Measurements from ENCODE around the gene A1BG. TPM values are rescaled to one million over a fixed set of nuclear protein-coding genes. Genes with fewer than 3 reads are reported as not detected.
A peak's percentile ranks its signal among the peaks of the same experiment; 100 is the strongest.

The A1BG gene
- total RNA-seq, 1 donor from 2014 or later, result under 0.01 TPM

DNA sequence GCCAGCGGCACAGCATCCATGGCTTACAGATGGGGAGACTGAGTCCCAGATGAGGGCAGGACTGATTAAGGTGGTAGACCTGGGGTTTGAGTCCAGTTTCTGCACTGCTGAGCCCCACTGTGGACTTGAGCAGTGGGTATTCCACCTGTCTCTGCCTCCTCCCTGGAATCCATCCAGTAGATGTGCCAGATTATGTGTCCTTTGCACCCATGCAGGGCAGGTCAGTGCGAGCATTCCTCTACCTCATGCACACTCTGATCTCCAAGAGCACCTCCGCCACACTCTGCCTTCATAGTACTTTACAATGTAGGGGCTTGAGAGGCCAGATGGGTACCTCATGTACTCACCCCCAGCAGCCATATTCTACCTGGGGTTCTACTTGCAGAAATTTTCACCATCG, 16.5 kb downstream of the A1BG start:
- Histone ChIP-seq H3K27ac (ENCODE audit: low read depth, low read length) (no peak overlapping the region), H3K36me3 (ENCODE audit: control insufficient read depth in 3 of 3, insufficient read depth in 3 of 3, low read length in 3 of 3) (peaks cover 47 to 60% (median 49%) of the 10 kb centered on the region in 3 donors), H3K4me1 (ENCODE audit: control insufficient read depth in 3 of 3, insufficient read depth in 3 of 3, low read length in 3 of 3) (no peaks in the 10 kb centered on the region), H3K9ac (ENCODE audit: low read depth in 1 of 3, low read length in 3 of 3) (no peak overlapping the region), H3K27me3 (ENCODE audit: control insufficient read depth in 3 of 3, insufficient read depth in 3 of 3, low read length in 3 of 3) (no peaks in the 10 kb centered on the region), H3K9me3 (ENCODE audit: control insufficient read depth in 3 of 3, low read length in 3 of 3) (peaks cover 0 to 3% (median 2%) of the 10 kb centered on the region in 3 donors), H3K4me3 (ENCODE audit: low read length in 3 of 3) (no peak overlapping the region)

DNA sequence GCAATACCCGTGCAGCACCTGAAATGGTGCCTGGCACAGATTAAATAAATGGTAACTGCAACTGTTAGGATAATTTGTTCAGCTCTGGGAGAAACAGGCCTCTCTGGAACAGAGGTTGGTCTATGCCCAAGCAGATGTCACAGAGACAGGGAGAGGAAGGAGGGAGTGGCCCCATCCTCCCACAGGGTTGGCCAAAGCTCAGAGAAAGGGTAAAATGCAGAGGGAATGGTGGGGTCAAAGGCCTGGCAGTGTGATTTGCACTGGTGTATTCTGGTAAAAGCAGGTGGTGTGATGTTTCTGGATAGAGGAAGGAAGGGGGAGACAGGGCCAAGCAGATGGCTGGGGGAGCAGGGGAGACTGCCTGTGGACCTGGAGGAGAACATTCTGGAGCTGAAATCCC, 17.1 kb downstream of the A1BG start:
- no peaks in the 10 kb centered on the region for H3K27me3 ChIP-seq (ENCODE audit: control insufficient read depth in 3 of 3, insufficient read depth in 3 of 3, low read length in 3 of 3)
- H3K36me3 ChIP-seq (ENCODE audit: control insufficient read depth in 3 of 3, insufficient read depth in 3 of 3, low read length in 3 of 3), result peaks cover 46 to 59% (median 49%) of the 10 kb centered on the region in 3 donors
- no peak overlapping the region for H3K4me3 ChIP-seq (ENCODE audit: low read length in 3 of 3)
- no peak overlapping the region for H3K27ac ChIP-seq (ENCODE audit: low read depth, low read length)
- H3K9me3 ChIP-seq (ENCODE audit: control insufficient read depth in 3 of 3, low read length in 3 of 3), result peaks cover 0 to 3% (median 2%) of the 10 kb centered on the region in 3 donors
- no peak overlapping the region for H3K9ac ChIP-seq (ENCODE audit: low read depth in 1 of 3, low read length in 3 of 3)
- H3K4me1 ChIP-seq (ENCODE audit: control insufficient read depth in 3 of 3, insufficient read depth in 3 of 3, low read length in 3 of 3), result no peaks in the 10 kb centered on the region

DNA sequence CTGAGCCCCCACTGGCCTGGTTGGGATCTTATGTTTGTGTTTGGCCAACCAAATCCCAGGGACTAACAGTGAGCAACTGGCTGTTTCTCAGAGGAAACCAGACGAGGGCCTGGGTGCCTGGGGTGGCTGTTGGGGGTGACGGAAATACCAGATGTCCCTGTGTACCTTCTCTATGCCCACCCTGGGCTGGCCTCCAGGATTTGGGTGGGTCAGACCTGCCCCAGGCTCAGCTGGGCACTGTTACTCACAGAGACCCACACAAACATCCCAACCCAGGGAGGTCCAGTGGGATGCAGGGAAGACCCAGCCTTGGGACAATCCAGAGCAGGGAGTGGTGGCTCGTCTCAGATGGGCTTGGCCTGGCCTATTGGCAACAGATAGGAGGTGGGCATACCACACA, 17.7 kb downstream of the A1BG start:
- H3K36me3 ChIP-seq (ENCODE audit: control insufficient read depth in 3 of 3, insufficient read depth in 3 of 3, low read length in 3 of 3), result peaks cover 44 to 56% (median 47%) of the 10 kb centered on the region in 3 donors

DNA sequence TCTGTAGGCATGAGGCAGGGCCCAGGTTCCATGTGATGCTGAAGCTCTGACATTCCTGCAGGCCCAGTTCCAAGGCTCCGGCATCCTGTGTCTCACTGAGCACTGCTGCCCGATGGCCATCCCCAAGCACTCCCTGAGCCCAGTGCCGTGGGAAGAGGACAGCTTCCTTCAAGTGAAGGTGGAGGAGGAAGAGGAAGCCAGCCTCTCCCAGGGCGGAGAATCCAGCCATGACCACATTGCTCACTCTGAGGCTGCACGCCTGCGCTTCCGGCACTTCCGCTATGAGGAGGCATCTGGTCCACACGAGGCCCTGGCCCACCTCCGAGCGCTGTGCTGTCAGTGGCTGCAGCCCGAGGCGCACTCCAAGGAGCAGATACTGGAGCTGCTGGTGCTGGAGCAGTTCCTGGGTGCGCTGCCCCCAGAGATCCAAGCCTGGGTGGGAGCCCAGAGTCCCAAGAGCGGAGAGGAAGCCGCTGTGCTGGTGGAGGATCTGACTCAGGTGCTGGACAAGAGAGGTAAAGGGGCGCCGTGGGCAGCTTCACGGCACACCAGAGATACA, 18.5 kb downstream of the A1BG start:
- peaks cover 41 to 52% (median 42%) of the 10 kb centered on the region in 3 donors for H3K36me3 ChIP-seq (ENCODE audit: control insufficient read depth in 3 of 3, insufficient read depth in 3 of 3, low read length in 3 of 3)
- no peak overlapping the region for H3K4me3 ChIP-seq (ENCODE audit: low read length in 3 of 3)
- no peak overlapping the region for H3K9ac ChIP-seq (ENCODE audit: low read depth in 1 of 3, low read length in 3 of 3)

More for the DNA sequence above, 17.7 kb downstream of the A1BG start:
- H3K9ac ChIP-seq (ENCODE audit: low read depth in 1 of 3, low read length in 3 of 3), result no peak overlapping the region
- no peaks in the 10 kb centered on the region for H3K27me3 ChIP-seq (ENCODE audit: control insufficient read depth in 3 of 3, insufficient read depth in 3 of 3, low read length in 3 of 3)
- no peaks in the 10 kb centered on the region for H3K4me1 ChIP-seq (ENCODE audit: control insufficient read depth in 3 of 3, insufficient read depth in 3 of 3, low read length in 3 of 3)
- no peak overlapping the region for H3K4me3 ChIP-seq (ENCODE audit: low read length in 3 of 3)
- no peak overlapping the region for H3K27ac ChIP-seq (ENCODE audit: low read depth, low read length)
- peaks cover 0 to 3% (median 2%) of the 10 kb centered on the region in 3 donors for H3K9me3 ChIP-seq (ENCODE audit: control insufficient read depth in 3 of 3, low read length in 3 of 3)

DNA sequence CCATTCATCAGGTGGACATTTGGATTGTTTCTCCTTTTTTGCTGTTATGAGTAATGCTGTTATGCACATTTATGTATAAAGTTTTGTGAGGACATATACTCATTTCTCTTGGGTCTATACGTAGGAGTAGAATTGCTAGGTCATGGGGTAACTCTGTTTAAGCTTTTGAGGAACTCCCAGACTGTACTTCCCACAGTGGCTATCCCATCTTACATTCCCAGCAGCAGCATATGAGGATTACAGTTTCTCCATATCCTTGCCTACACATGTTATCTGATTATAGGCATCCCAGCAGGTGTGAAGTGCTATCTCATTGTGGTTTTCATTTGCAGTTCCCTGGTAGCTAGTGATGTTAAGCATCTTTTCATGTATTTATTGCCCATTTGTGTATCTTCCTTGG, 20.6 kb downstream of the A1BG start:
- Histone ChIP-seq H3K4me1 (ENCODE audit: control insufficient read depth in 3 of 3, insufficient read depth in 3 of 3, low read length in 3 of 3) (peaks cover 14 to 19% (median 17%) of the 10 kb centered on the region in 3 donors), H3K9ac (ENCODE audit: low read depth in 1 of 3, low read length in 3 of 3) (no peak overlapping the region), H3K4me3 (ENCODE audit: low read length in 3 of 3) (no peak overlapping the region), H3K27me3 (ENCODE audit: control insufficient read depth in 3 of 3, insufficient read depth in 3 of 3, low read length in 3 of 3) (no peaks in the 10 kb centered on the region), H3K9me3 (ENCODE audit: control insufficient read depth in 3 of 3, low read length in 3 of 3) (no peaks in the 10 kb centered on the region), H3K27ac (ENCODE audit: low read depth, low read length) (no peak overlapping the region), H3K36me3 (ENCODE audit: control insufficient read depth in 3 of 3, insufficient read depth in 3 of 3, low read length in 3 of 3) (peaks cover 22 to 31% (median 22%) of the 10 kb centered on the region in 3 donors)

More for the DNA sequence above, 18.5 kb downstream of the A1BG start:
- Histone ChIP-seq H3K9me3 (ENCODE audit: control insufficient read depth in 3 of 3, low read length in 3 of 3) (peaks cover 0 to 3% (median 2%) of the 10 kb centered on the region in 3 donors), H3K4me1 (ENCODE audit: control insufficient read depth in 3 of 3, insufficient read depth in 3 of 3, low read length in 3 of 3) (peaks cover 0 to 3% (median 2%) of the 10 kb centered on the region in 3 donors), H3K27ac (ENCODE audit: low read depth, low read length) (no peak overlapping the region), H3K27me3 (ENCODE audit: control insufficient read depth in 3 of 3, insufficient read depth in 3 of 3, low read length in 3 of 3) (no peaks in the 10 kb centered on the region)

DNA sequence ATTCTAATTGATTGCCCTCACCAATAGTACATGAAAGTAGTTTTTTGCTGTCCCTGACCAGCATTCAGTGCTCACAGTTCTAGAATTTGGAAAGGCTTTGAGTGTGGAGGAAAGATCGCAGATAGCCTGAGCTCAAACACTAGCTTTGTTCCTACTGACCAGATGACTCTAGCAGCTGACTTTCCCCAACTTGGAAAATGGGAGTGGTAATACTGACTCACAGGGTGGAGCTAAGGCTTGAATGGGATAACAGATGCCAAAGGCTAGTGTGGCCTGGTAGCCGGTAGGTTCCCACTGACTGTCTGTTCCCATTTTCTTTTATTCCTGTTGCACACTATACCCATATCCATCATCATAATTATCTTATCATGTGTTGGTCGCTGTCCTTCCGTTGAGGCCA, 22.8 kb downstream of the A1BG start:
- Histone ChIP-seq H3K4me1 (ENCODE audit: control insufficient read depth in 3 of 3, insufficient read depth in 3 of 3, low read length in 3 of 3) (peaks cover 28 to 38% (median 29%) of the 10 kb centered on the region in 3 donors), H3K4me3 (ENCODE audit: low read length in 3 of 3) (no peak overlapping the region), H3K36me3 (ENCODE audit: control insufficient read depth in 3 of 3, insufficient read depth in 3 of 3, low read length in 3 of 3) (peaks cover 8 to 11% (median 11%) of the 10 kb centered on the region in 3 donors), H3K9me3 (ENCODE audit: control insufficient read depth in 3 of 3, low read length in 3 of 3) (no peaks in the 10 kb centered on the region), H3K27me3 (ENCODE audit: control insufficient read depth in 3 of 3, insufficient read depth in 3 of 3, low read length in 3 of 3) (no peaks in the 10 kb centered on the region), H3K9ac (ENCODE audit: low read depth in 1 of 3, low read length in 3 of 3) (peak overlapping the region in 1 of 3 donors; percentile 23), H3K27ac (ENCODE audit: low read depth, low read length) (no peak overlapping the region)

DNA sequence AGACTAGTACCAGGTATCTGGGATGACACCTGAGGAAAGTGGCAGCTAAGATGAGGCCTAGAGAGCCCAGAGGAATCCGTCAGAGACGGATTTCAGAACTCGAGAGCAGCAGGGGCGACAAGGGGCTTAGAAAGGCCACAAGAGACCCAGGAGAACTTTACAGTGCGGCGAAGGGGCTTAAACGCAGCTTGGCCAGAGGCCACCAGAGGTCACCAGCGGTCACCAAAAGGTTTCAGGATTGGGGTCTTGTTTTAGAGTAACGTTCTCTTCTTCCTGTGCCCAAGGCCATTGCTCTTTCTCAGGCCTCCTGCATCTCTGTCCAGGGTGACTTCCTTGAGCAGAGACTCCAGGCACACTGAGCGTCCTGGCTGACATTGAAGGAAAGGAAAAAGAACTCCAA, 24.3 kb downstream of the A1BG start:
- peaks cover 29 to 40% (median 30%) of the 10 kb centered on the region in 3 donors for H3K4me1 ChIP-seq (ENCODE audit: control insufficient read depth in 3 of 3, insufficient read depth in 3 of 3, low read length in 3 of 3)
- no peaks in the 10 kb centered on the region for H3K27me3 ChIP-seq (ENCODE audit: control insufficient read depth in 3 of 3, insufficient read depth in 3 of 3, low read length in 3 of 3)
- H3K36me3 ChIP-seq (ENCODE audit: control insufficient read depth in 3 of 3, insufficient read depth in 3 of 3, low read length in 3 of 3), result peaks cover 0 to 8% (median 3%) of the 10 kb centered on the region in 3 donors
- no peak overlapping the region for H3K27ac ChIP-seq (ENCODE audit: low read depth, low read length)
- peak overlapping the region in 1 of 3 donors; percentile 29 for H3K9ac ChIP-seq (ENCODE audit: low read depth in 1 of 3, low read length in 3 of 3)
- no peaks in the 10 kb centered on the region for H3K9me3 ChIP-seq (ENCODE audit: control insufficient read depth in 3 of 3, low read length in 3 of 3)
- no peak overlapping the region for H3K4me3 ChIP-seq (ENCODE audit: low read length in 3 of 3)

DNA sequence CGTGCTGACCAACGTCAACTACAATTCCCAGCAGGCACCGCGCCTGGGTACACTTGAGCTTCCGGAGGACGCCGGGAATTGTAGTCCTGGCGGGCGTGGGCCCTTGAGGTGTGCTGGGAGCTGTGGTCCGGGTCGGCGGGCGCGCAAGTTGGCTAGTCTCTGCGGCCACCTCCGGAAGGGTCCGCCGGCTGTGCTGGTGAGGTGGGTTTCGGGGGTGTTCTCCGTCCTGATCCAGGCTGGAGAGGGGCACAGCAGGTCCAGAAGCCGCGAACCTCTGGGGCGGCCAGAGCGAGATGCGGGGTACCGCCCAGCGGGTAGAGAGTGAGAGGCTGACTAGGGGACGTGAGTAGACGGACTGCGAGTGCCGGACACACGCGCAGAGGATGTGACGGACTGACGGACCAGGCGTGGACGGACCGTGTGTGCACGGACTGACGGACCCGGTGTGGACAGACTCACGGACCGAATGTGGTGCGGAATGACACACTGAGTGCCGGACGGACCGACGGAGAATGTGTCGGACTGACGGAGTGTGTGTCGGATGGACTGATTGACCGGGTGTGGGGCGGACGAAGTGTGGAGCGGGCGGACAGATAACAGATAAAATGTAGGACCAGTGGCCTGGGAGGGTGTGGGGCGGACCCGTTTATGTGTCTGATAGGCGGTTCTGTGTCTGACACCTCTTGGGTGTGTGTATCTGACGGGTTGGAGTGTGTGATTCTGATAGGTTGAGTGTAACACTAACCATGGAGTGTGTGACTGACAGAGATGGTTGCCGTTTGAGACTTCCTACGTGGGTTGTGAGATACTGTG, 26.2 kb downstream of the A1BG start, which contains the start of gene ZSCAN22:
ZSCAN22 (plus strand) TSS at position 81 of the 813 bp plus-strand sequence. CDS start 7,809 bp downstream, outside the sequence.
- Histone ChIP-seq H3K4me1 (ENCODE audit: control insufficient read depth in 3 of 3, insufficient read depth in 3 of 3, low read length in 3 of 3) (peaks cover 29 to 40% (median 30%) of the 10 kb centered on the region in 3 donors), H3K4me3 (ENCODE audit: low read length in 3 of 3) (peak within 1 kb of the TSS; percentile 84 to 100 (median 100)), H3K27ac (ENCODE audit: low read depth, low read length) (peak within 1 kb of the TSS; percentile 89), H3K36me3 (ENCODE audit: control insufficient read depth in 3 of 3, insufficient read depth in 3 of 3, low read length in 3 of 3) (peaks cover 4 to 10% (median 6%) of the 10 kb centered on the region in 3 donors), H3K9ac (ENCODE audit: low read depth in 1 of 3, low read length in 3 of 3) (peak within 1 kb of the TSS; percentile 80 to 98 (median 95)), H3K27me3 (ENCODE audit: control insufficient read depth in 3 of 3, insufficient read depth in 3 of 3, low read length in 3 of 3) (no peaks in the 10 kb centered on the region), H3K9me3 (ENCODE audit: control insufficient read depth in 3 of 3, low read length in 3 of 3) (no peaks in the 10 kb centered on the region)

DNA sequence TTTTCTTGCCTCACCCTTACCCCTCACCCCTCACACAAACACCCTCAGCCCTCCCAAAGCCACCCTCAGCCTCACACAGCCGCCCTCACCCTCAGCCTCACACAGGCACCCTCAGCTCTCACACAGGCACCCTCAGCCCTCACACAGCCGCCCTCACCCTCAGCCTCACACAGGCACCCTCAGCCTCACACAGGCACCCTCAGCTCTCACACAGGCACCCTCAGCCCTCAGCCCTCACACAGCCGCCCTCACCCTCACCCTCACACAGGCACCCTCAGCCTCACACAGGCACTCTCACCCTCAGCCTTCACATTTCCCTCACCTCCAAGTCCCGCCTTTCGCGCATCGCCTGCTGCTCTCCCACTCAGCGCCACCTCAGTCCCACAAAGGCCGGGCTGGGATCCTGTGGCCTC, 26.8 kb downstream of the A1BG start:
- Histone ChIP-seq H3K9me3 (ENCODE audit: control insufficient read depth in 3 of 3, low read length in 3 of 3) (no peaks in the 10 kb centered on the region), H3K4me3 (ENCODE audit: low read length in 3 of 3) (peak overlapping the region; percentile 84 to 100 (median 100)), H3K4me1 (ENCODE audit: control insufficient read depth in 3 of 3, insufficient read depth in 3 of 3, low read length in 3 of 3) (peaks cover 29 to 40% (median 30%) of the 10 kb centered on the region in 3 donors), H3K27me3 (ENCODE audit: control insufficient read depth in 3 of 3, insufficient read depth in 3 of 3, low read length in 3 of 3) (no peaks in the 10 kb centered on the region), H3K9ac (ENCODE audit: low read depth in 1 of 3, low read length in 3 of 3) (peak overlapping the region; percentile 80 to 98 (median 95)), H3K36me3 (ENCODE audit: control insufficient read depth in 3 of 3, insufficient read depth in 3 of 3, low read length in 3 of 3) (peaks cover 6 to 13% (median 7%) of the 10 kb centered on the region in 3 donors), H3K27ac (ENCODE audit: low read depth, low read length) (peak overlapping the region; percentile 89)
